Cortex of kidney (tissue), 1 donor: ENCODE data around the gene LCE2B.
"Not testable (repeated sequence)": the region's sequence is repeated elsewhere in the genome, so short reads cannot be mapped to it uniquely, and the experiment has no call there.

ENCODE experiments used
- DNase-seq: peaks from one replicate; lab custom pipeline; 2025; lab: John Stamatoyannopoulos, UW

The LCE2B gene, protein sequence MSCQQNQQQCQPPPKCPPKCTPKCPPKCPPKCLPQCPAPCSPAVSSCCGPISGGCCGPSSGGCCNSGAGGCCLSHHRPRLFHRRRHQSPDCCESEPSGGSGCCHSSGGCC

GRCh38 chr1:152685823-152686222 is at the start of gene LCE2B:
LCE2B (plus strand) TSS chr1:152686123; CDS start chr1:152686844, 721 bp downstream.
- DNase-seq: not testable (repeated sequence)

- DNase-seq: no peak
These were observed 45.6 kb upstream of the LCE2B start for GRCh38 chr1:152640351-152640750.

GRCh38 chr1:152643945-152644344 is 42.0 kb upstream of the LCE2B start:
- no peak for DNase-seq

DNA sequence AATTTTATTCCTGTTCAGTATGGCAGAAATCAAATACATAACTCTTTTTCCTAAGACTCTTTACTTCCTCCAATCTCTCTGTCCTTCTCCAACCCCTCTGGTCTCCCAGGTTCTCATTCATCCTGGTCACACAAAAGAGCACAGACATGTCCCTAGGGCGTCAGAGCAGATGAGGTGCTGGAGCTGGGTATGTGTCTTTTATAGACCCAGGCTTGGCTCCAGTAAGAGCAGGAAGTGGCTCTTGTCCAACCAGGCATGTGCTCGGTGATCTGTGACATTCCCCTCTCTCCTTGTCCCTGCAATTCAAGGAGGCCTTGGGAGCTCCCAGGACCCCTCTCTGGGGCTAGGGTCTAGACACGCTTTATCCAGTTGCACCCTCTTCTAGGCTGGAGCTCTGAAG is 40.8 kb upstream of the LCE2B start:
- no peak for DNase-seq

- DNase-seq: no peak
These were observed 39.3 kb upstream of the LCE2B start for GRCh38 chr1:152646656-152647055.

DNA sequence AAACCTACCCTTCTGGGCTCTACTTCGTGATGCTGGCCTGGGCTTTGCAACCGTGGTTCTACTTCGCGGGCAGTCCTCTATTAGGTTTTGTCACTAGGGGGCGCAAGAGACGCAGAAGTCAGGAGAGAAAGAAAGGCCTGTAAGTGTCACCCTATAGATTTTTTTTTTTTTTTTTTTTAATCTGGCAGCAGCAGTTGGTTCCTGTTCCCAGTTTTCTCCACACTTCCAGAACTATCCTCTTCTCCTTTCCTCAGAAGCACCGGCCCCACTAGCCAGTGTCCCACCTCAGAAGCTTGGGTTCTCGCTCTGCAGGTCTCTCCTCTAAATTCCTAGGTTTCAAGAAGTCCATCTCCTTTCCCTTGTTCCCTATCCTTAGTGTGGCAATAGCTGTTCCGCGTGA is 31.8 kb upstream of the LCE2B start:
- DNase-seq: no peak

GRCh38 chr1:152656459-152656858 is 29.5 kb upstream of the LCE2B start:
- DNase-seq: no peak

- DNase-seq: no peak
These were observed 28.2 kb upstream of the LCE2B start for GRCh38 chr1:152657677-152658076.

GRCh38 chr1:152658649-152659048 is 27.3 kb upstream of the LCE2B start:
- no peak for DNase-seq

DNA sequence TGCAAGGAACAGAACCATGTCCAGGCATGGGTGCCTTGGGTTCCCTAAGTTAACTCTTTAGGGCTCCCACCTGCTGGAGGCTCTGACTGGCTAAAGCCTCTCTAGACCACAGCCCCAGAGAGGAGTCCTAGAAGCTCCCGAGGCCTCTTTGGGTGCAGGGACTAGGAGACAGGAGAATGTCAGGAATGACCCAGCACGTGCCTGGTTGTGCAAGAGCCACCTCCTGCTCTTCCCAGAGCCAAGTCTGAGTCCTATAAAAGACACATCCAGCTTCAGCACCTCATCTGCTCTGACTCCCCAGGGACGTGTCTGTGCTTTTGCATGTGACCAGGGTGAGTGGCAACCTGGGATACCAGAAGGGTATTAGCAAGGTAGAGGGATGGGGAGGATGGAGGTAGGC is 22.8 kb upstream of the LCE2B start, which contains the start of gene LCE2D:
TSS of gene LCE2D (plus strand) at position 283 of the 400 bp plus-strand sequence. CDS start 726 bp downstream, outside the sequence.
- DNase-seq: no peak

- not testable (repeated sequence) for DNase-seq
These were observed 19.8 kb upstream of the LCE2B start for GRCh38 chr1:152666171-152666570.

DNA sequence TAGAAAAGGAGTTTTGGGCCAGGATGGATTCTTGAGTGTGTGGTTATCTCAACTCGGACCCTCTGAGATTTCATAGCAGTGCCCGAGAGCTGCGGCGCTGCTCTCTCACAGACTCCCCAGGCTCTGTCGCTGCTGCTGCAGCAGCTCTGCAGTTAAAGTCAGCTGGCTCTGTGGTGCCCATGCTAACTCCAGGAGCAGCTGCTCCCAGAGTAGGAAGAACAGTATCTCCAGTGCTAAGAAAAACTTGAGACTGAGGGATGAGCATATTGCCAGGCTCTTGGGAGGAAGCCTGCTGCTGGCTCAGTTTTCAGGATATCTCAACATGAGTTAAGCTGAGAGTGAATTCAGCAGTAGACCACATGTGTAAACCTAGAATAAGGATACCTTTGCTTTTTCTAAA is 18.3 kb upstream of the LCE2B start:
- no peak for DNase-seq

DNA sequence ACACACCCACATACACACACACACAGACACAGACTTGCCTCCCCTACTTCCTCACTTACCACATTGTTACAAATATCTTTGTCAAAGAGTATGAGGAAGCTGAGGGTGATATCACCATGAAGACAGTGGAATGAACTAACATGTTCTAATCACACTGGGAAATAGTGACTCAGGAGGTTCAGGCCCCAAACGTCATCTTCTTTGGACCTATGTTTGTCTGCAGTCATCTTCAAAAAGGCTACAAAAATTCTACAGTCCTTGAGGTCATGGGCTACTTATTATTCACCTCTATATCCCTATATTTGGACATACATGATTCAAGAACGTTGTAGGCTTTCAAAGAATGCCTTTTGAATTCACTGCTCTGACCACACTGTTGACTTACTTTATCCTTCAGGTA is 12.9 kb upstream of the LCE2B start:
- DNase-seq: no peak

DNA sequence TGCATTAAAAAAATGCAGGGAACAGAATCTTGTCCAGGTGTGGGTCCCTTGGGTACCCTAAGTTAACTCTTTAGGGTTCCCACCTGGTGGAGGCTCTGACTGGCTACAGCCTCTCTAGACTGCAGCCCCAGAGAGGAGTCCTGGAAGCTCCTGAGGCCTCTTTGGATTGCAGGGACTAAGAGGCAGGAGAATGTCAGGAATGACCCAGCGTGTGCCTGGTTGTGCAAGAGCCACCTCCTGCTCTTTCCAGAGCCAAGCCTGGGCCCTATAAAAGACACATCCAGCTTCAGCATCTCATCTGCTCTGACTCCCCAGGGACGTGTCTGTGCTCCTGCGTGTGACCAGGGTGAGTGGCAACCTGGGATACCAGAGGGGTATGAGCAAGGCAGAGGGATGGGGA is 10.9 kb upstream of the LCE2B start, which contains the start of gene LCE2C:
TSS of gene LCE2C (plus strand) at position 297 of the 400 bp plus-strand sequence. CDS start 737 bp downstream, outside the sequence.
- DNase-seq: not testable (repeated sequence)

DNA sequence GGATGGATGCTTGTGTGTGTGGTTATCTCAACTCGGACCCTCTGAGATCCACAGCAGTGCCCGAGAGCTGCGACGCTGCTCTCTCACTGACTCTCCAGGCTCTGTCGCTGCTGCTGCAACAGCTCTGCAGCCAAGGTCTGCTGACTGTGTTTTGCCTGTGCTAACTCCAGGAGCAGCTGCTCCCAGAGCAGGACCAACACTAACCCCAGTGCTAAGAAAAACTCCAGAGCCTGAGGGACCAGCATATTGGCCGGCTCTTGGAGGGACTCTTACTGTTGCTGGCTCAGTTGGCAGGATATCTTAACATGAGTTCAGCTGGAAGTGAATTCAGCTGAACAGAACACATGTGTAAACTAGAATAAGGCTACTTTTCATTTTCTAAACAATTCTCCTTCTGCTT is 6.5 kb upstream of the LCE2B start:
- no peak for DNase-seq

DNA sequence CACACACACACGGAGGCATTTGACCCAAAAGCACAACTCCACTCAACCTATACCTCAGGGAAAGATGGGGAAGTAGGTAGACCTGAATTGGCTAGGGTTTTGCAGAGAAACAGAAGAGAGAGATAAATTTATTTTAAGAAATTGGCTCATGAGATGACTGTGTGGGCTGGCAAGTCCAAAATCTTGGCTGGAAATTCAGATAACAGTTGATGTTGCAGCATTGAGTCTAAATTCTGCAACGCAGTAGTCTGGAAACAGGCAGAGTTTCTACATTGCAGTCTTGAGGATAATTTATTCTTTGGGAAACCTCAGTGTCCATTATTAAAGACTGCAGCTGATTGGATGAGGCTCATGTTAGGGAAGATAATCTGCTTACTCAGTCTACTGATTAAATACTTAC is 4.3 kb upstream of the LCE2B start:
- no peak for DNase-seq

DNA sequence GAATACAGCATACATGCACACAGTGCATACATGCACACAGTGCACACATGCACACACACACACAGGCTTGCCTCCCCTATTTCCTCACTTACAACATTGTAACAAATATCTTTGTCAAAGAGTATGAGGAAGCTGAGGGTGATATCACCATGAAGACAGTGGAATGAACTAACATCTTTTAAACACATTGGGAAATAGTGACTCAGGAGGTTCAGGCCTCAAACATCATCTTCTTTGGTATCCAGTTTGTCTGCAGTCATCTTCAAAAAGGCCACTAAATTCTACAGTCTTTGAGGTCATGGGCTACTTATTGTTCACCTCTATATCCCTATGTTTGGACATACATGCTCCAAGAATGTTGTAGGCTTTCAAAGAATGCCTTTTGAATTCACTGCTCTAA is 2.1 kb upstream of the LCE2B start:
- no peak for DNase-seq

- DNase-seq: no peak
These were observed 12.0 kb downstream of the LCE2B start, which contains the start of gene LCE2A for GRCh38 chr1:152697701-152698600. LCE2A (plus strand) TSS chr1:152698345; CDS start chr1:152698902, 557 bp downstream.

DNA sequence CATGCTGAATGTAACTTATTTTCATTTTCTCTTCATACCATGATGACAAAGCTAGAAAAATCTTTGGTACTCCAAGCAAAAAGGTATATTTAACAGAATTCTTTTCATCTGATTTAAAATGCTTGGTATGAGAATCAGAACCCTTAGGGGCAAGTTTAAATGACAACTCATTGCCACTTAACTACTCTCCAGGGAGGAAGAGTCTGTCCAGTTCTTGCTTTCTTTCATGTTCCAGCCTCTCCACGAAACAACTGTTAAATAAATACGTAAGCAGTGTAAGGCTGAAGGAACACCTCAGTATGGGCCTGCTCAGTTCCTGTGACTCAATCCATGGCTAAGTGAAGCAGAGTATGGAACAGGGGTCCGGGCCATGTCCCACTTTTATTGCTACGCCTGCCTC is 13.8 kb downstream of the LCE2B start:
- DNase-seq: no peak

DNA sequence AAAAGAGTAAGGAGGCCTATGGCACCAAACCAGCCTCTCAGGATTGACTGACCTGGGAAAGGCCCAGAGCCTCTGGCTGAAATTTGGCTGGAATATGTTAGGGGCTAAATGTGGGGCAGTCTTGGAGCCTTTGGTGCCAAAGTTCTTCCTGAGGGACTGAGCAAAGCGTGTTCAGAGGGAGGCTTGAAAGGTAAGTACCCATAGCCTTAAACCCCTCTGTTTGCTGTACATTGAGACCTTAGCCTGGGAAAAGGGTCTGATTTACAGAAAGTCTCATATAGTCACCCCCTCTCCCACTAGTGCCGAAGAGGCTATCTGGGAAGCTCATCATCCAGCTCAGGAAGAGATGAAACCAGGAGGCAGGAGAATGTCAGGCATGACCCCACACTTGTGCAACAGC is 21.9 kb downstream of the LCE2B start, which contains the start of gene LCE4A:
TSS of gene LCE4A (plus strand) at position 301 of the 400 bp plus-strand sequence. CDS start 916 bp downstream, outside the sequence.
- DNase-seq: no peak

DNA sequence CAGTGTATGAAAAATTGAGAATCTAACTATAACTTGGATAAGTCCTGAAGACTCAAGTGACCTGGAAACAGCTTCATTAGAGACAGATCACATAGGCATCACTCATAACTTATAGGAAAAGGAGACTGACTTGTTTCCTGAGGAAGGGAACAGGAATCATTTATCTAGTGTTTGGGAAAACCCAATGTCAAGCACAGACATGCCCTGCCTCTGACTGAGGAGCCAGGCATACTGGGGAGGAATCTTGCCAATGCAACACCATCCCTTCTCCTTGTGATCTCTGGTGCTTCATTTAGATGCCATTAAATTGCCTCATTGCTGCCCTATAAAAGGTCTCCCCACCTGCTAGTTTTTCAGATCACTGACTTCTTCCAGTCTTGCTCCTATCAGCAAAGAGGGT is 32.3 kb downstream of the LCE2B start:
- no peak for DNase-seq

GRCh38 chr1:152725261-152725660 is 39.3 kb downstream of the LCE2B start:
- DNase-seq: no peak

GRCh38 chr1:152728986-152729385 is 43.1 kb downstream of the LCE2B start:
- DNase-seq: no peak
